Left cardiac atrium (tissue), 4 donors: Measurements from ENCODE around the gene HSFX2. TPM values are rescaled to one million over a fixed set of nuclear protein-coding genes. Genes with fewer than 3 reads are reported as not detected.
A peak's percentile ranks its signal among the peaks of the same experiment; 100 is the strongest.
"Not testable (repeated sequence)": the region's sequence is repeated elsewhere in the genome, so short reads cannot be mapped to it uniquely, and the experiment has no call there.

Source experiments
- ATAC-seq, 2 donors: fragments of 200-7000 bp; cut with Tn5 transposase; one replicate each; pipeline ENCODE4 v1.9.1; 2020; ENCODE audit warnings: mild to moderate bottlenecking in 2 of 2, moderate library complexity in 2 of 2
- DNase-seq: peaks from one replicate; pipeline ENCODE4 v3.0.0-alpha.2; 2020
- intact Hi-C, 2 donors: fragments of 100-400 bp; cut with DNase I; formaldehyde crosslinking; loops; one replicate each; pipeline versions ENCODE4 v1.14.1 to v1.15.1; 2022 to 2023
- total RNA-seq, 2 donors: library from RNA; stranded (reverse); fragmentation: NEBNext Ultra II Directional; extraction: Animal tissue kit (Norgen Biotek cat#: 25700); gene quantifications; one replicate each; pipeline ENCODE4 v1.2.1, GENCODE V29; 2021
- donor health status: DM: no; HTN: yes; CAD: no.
- donor health status: DM: no; HTN: yes; CAD: no; lungs with severe emphysema.
- donor health status: DM: yes; HTN: yes; CAD: no.
- donor health status: Dilated cardiomyopathy.

Gene HSFX2
- total RNA-seq, 2 donors from 2014 or later = not detected

- peak in 1 of 2 donors; percentile 38 for ATAC-seq
- intact Hi-C loops = not testable (repeated sequence)
Measured at GRCh38 chrX:149598603-149599002, 3.5 kb upstream of the HSFX2 start.

DNA sequence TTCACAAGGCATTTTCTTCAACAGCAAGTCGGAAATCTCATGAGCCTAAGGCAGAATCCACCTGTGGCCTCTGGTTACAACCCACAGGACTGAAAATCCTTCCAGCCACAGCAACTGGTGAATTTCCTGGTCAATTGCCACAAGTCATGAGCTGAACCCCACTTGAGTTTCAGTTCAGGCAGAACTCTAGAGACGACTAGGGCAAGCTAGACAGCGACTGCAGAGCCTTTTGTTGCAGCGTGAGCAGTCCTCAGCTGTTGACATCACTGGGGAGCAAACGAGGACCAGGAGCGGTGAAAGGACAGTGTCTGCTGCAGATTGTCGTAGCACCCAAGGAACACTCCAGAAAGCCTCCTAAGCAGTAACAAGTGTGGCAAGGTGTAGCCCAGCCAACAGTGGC lies 829 bp upstream of the HSFX2 start:
- ATAC-seq, intact Hi-C loops, DNase-seq: not testable (repeated sequence)

More at GRCh38 chrX:149598603-149599002, 3.5 kb upstream of the HSFX2 start:
- not testable (repeated sequence) for DNase-seq

DNA sequence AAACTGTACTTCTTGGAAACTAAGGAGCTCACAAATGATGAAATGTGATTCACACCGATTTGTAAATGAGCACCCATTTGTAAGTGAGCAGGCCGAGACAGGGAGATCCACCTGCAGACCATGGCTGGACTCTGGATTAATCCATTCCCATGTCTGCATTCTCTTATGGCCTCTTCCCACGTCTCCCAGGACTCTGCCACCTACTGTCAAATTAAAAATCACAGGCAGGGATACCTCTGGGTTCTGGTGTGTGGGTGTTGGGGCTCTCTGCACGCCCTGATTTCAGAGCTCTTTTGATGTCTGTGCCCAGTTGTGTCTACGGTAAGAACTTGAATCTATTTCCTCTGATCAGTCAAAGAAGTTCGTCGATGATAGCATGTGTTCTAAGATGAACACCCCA lies 4.1 kb downstream of the HSFX2 start:
- not testable (repeated sequence) for DNase-seq

GRCh38 chrX:149587359-149587758 lies 7.8 kb downstream of the HSFX2 start, which contains the start of gene MAGEA9B:
Gene MAGEA9B (minus strand): TSS chrX:149587459. CDS start chrX:149583179, 4,280 bp downstream.
- ATAC-seq, intact Hi-C loops, DNase-seq: not testable (repeated sequence)

More for the DNA sequence above, 4.1 kb downstream of the HSFX2 start:
- ATAC-seq, intact Hi-C loops: not testable (repeated sequence)

DNA sequence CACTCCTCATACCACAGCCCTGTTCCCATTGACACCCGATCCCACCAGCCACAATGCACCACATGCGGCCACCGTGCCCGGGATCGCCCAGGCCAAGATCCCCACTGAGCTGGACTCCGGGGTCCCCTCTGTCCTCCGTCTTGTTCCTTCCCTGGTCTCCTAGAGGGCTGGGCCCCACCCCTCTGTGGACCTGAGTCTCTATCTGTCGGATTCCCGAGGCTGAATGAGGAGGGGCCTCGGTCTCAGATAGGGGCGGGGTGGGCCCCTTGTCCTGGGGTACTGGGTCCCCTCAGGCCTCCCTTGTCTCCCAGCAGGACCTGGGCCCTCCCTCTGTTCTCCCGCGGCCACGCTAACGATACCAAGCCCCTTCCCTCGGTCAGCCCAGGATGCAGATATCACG lies 9.5 kb downstream of the HSFX2 start:
- ATAC-seq = peak in 1 of 2 donors; percentile 44
- intact Hi-C loops, DNase-seq: not testable (repeated sequence)

DNA sequence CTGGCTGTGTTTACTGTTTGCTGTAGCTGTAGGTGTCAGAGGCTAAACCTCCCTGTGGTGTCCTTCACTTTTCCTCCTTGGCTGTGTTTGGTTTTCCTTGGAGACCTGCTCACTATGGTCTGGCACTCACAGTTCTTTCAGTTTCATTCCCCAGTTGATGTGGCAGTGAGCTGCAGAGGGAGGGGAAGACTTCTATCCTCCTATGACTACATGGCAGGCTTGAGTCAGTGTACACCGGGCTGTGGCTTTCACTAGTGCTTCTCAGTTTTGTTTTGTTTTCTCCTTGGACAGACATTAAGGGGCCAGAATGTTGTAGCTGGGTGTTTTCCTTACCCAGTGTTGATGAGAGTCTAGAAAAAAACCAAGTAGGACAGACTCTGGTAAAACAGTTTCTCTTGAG lies 21.7 kb downstream of the HSFX2 start:
- peak in 1 of 2 donors; percentile 55 for ATAC-seq
- intact Hi-C loops, DNase-seq: not testable (repeated sequence)

DNA sequence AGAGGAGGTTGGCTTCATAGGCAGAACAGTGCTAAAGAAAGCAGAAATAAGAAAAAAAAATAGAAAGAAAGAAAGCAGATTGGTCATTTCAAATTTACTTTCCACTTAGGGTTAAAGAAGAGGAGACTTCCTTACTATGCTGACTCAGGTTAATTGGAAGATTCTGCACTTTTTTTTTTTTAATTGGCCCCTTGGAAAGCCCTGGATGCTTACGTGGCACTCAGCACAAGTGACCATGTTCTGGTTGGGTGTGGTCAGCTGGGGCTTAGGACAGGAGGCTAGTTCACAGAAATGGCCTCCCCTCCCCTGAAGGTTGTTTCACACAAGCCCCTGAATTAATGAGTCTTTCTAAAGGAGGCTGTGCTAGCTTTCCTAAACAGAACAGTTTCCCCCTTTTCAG lies 22.4 kb downstream of the HSFX2 start:
- intact Hi-C loops = no loop called here
- DNase-seq (no peak), ATAC-seq (no peak)

DNA sequence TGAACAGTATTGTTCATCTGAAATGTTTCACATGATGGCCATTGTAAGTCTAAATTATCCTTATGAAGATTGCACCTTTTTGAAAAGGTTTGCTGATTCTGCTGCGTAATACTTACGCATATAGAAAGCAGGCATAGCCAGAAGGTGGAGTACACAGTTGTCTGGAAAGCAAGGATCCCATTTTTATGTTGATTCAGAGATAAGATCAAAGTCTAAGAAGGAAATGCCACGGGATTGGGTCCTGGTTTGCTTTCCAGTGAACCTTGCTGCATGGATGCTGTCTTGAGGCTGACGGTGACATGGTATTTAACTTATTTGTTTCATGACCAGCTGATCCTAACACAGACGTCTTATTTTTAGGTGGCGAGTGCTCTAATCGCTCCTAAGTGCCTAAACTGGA lies 23.3 kb downstream of the HSFX2 start:
- ATAC-seq (no peak), DNase-seq (no peak)
- intact Hi-C loops = no loop called here

GRCh38 chrX:149570668-149571067 lies 24.4 kb downstream of the HSFX2 start:
- no peak for ATAC-seq
- no peak for DNase-seq
- intact Hi-C loops = no loop called here

- no peak for DNase-seq
- intact Hi-C loops = loop anchor here in 1 of 2 donors (10.0 kb wide), 1 partner anchor 75 kb away; no protein-coding TSS in a partner anchor
- ATAC-seq = no peak
Measured at GRCh38 chrX:149569770-149570169, 25.3 kb downstream of the HSFX2 start.

DNA sequence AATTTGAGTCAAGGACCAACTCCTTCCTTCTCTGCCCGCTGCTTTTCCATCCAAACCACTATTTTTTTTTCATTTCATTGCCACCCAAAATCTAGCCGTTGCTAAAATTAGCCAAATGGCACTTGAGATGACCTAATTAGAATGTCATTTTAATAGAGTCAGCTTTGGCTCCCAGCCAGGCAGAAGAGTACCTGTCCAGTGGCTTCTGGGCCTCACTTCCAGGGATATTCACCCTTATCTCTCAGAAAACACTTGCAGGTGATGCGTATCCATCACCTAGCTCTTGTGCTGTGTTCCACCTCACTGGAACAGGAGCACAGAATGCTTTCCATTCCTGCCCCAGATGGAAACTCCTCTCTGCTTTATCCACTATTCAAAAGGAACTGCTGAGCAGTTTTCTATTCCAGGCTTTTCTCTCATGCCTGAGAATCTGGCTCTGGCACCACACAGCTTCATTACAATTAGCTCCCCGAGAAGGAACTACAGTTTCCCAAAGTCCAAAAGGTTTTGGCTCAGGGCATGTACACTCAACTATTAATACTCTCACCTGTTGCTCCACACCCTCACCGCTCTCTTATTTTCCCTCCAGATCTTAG lies 26.3 kb downstream of the HSFX2 start:
- ATAC-seq = no peak
- intact Hi-C loops = loop anchor here in 1 of 2 donors (10.0 kb wide), 1 partner anchor 76 kb away; no protein-coding TSS in a partner anchor
- no peak for DNase-seq

- intact Hi-C loops = loop anchor here in 1 of 2 donors (10.0 kb wide), 1 partner anchor 77 kb away; no protein-coding TSS in a partner anchor
- no peak for DNase-seq
- ATAC-seq = no peak
Measured at GRCh38 chrX:149567621-149568417, 27.3 kb downstream of the HSFX2 start.

GRCh38 chrX:149563359-149563758 lies 31.8 kb downstream of the HSFX2 start:
- DNase-seq (no peak), ATAC-seq (no peak)
- intact Hi-C loops = loop anchor here in 1 of 2 donors (10.0 kb wide), 1 partner anchor 81 kb away; no protein-coding TSS in a partner anchor

- ATAC-seq, DNase-seq, intact Hi-C loops: not testable (repeated sequence)
Measured at GRCh38 chrX:149555251-149555650, 39.9 kb downstream of the HSFX2 start.

GRCh38 chrX:149551939-149552248 lies 43.2 kb downstream of the HSFX2 start:
- ATAC-seq, DNase-seq, intact Hi-C loops: not testable (repeated sequence)

- intact Hi-C loops, ATAC-seq, DNase-seq: not testable (repeated sequence)
Measured at GRCh38 chrX:149551245-149551938, 43.7 kb downstream of the HSFX2 start.

DNA sequence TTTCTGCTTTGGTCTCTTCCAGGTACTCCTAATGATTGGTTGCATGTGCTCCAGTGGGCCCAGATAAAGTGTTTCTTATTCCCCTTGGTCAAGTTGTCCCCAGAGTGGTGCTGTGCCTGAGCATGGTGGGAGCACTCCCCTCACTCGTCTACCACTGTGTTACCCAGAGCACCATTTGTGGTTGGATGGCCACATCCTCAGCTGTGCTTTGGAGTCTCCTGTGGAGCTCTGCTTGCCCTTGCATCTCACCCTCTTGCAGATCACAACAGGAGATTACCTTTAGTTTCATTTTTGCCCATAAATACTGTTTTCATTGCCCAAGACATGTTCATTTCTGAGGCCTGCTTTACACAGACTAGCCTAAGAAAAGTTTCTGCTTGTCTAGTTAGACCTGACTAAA lies 44.7 kb downstream of the HSFX2 start:
- ATAC-seq, DNase-seq, intact Hi-C loops: not testable (repeated sequence)

DNA sequence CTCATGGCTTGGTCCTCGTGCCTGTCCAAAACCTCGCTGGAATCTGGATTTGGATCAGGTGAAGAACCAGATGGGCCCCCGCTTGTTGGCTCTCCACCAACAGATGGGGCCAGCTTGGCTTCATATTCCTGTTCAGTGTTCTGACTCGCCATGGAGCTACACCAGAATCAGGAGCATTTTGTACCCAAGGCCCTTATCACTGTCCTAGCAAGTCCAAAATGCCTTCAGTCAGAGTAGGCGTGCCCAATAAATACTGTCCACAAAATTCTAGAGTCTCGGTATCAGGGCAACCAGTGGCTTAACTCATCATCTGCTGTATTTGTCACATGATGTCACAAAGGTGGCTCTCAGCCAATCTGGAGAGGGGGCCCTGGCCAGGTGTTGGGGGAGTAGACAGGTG lies 45.4 kb downstream of the HSFX2 start, which contains the start of gene HSFX3:
Gene HSFX3 (minus strand): TSS at position 224 of the 400 bp plus-strand sequence. CDS start 72 bp downstream, at position 152.
- intact Hi-C loops, DNase-seq: not testable (repeated sequence)

GRCh38 chrX:149547782-149548181 lies 47.3 kb downstream of the HSFX2 start:
- ATAC-seq, intact Hi-C loops, DNase-seq: not testable (repeated sequence)

More for the DNA sequence above, 45.4 kb downstream of the HSFX2 start, which contains the start of gene HSFX3:
- not testable (repeated sequence) for ATAC-seq
